ENCODE data around the gene CETP. TPM values are rescaled to one million over a fixed set of nuclear protein-coding genes. Genes with fewer than 3 reads are reported as not detected.

CETP gene
- total and polyA plus RNA-seq, 2 of the 8 experiments (the other 6 are each of a cell fraction or from before 2014, with no cell fraction given): not detected

GRCh38 chr16:57022445-57022844 lies 60.7 kb downstream of the CETP start (continued):
- TF ChIP-seq PHF8 (conservative IDR thresholded peaks at IDR 0.05; ENCODE audit: low read depth, low read length) (no peak), USF2 (IDR thresholded peaks at IDR 0.05; ENCODE audit: low read length) (no peak), CHD7 (IDR thresholded peaks at IDR 0.05; ENCODE audit: insufficient replicate concordance, low read length) (no peak), MAFK (IDR thresholded peaks at IDR 0.05; ENCODE audit: low read depth, low read length) (no peak), TCF12 (IDR thresholded peaks at IDR 0.05; ENCODE audit: low read depth, low read length) (no peak), RAD21 (IDR thresholded peaks at IDR 0.05 in 1 of 2, conservative IDR thresholded peaks at IDR 0.05 in 1 of 2; ENCODE audit: low read depth in 2 of 2, low read length in 2 of 2) (no peak)
